ENCODE measurements around the gene IFFO2. TPM values are rescaled to one million over a fixed set of nuclear protein-coding genes. Genes with fewer than 3 reads are reported as not detected.

IFFO2 gene
- total RNA-seq, 1 experiment from 2014 or later: 18.7 TPM

- BruUV-seq (replicated peaks): no TSS peak
- intact Hi-C loops (cut with micrococcal nuclease; ENCODE audit: unreplicated experiment): no loop called here
- Mint-ChIP-seq H3K9me3 (ENCODE audit: unreplicated experiment) (no peaks in the 10 kb centered on the region), H3K27me3 (ENCODE audit: insufficient read depth, unreplicated experiment) (no peaks in the 10 kb centered on the region), H3K27ac (ENCODE audit: unreplicated experiment) (no peak overlapping the region), H3K36me3 (ENCODE audit: insufficient read depth, unreplicated experiment) (no peaks in the 10 kb centered on the region), H3K4me1 (ENCODE audit: low read depth, unreplicated experiment) (no peaks in the 10 kb centered on the region), H3K4me3 (ENCODE audit: unreplicated experiment) (no peak overlapping the region)
- Histone ChIP-seq H3K9me3 (no peaks in the 10 kb centered on the region), H3K4me3 (ENCODE audit: low read depth, low read length) (no peak overlapping the region), H3K36me3 (ENCODE audit: control insufficient read depth, insufficient read depth, low read length) (no peaks in the 10 kb centered on the region), H3K4me1 (no peaks in the 10 kb centered on the region), H3K27me3 (replicated peaks; ENCODE audit: control insufficient read depth, insufficient read depth, low read length) (no peaks in the 10 kb centered on the region)
- TF ChIP-seq CTCF (IDR thresholded peaks at IDR 0.05; ENCODE audit: insufficient read depth in 1 of 2, low read depth in 1 of 2, low read length in 1 of 2, severe bottlenecking in 1 of 2, unreplicated experiment in 1 of 2): no peak
- POLR2A ChIA-PET: interaction anchor here (0.8 kb wide), 1 partner anchor 20 kb away, joined by 5 read pairs; no protein-coding TSS in a partner anchor
- CTCF ChIA-PET: interaction anchor here (1.3 kb wide), 1 partner anchor 16 kb away, joined by 3 read pairs; no protein-coding TSS in a partner anchor
- DNase-seq: no peak
These were observed 27.5 kb downstream of the IFFO2 start for GRCh38 chr1:18928985-18929384.

GRCh38 chr1:18928406-18928805 is 28.1 kb downstream of the IFFO2 start:
- DNase-seq: no peak
- intact Hi-C loops (cut with micrococcal nuclease; ENCODE audit: unreplicated experiment): no loop called here
- Histone ChIP-seq H3K9me3 (no peaks in the 10 kb centered on the region), H3K27me3 (replicated peaks; ENCODE audit: control insufficient read depth, insufficient read depth, low read length) (no peaks in the 10 kb centered on the region), H3K36me3 (ENCODE audit: control insufficient read depth, insufficient read depth, low read length) (no peaks in the 10 kb centered on the region), H3K4me3 (ENCODE audit: low read depth, low read length) (no peak overlapping the region), H3K4me1 (no peaks in the 10 kb centered on the region)
- H3K27me3 Mint-ChIP-seq (ENCODE audit: insufficient read depth, unreplicated experiment): no peaks in the 10 kb centered on the region
- no TSS peak for BruUV-seq (replicated peaks)
- H3K4me3 Mint-ChIP-seq (ENCODE audit: unreplicated experiment): no peak overlapping the region
- TF ChIP-seq CTCF (IDR thresholded peaks at IDR 0.05; ENCODE audit: insufficient read depth in 1 of 2, low read depth in 1 of 2, low read length in 1 of 2, severe bottlenecking in 1 of 2, unreplicated experiment in 1 of 2): no peak
- H3K4me1 Mint-ChIP-seq (ENCODE audit: low read depth, unreplicated experiment): no peaks in the 10 kb centered on the region
- no peaks in the 10 kb centered on the region for H3K36me3 Mint-ChIP-seq (ENCODE audit: insufficient read depth, unreplicated experiment)
- H3K9me3 Mint-ChIP-seq (ENCODE audit: unreplicated experiment): no peaks in the 10 kb centered on the region
- CTCF ChIA-PET: no interaction called here
- POLR2A ChIA-PET: interaction anchor here (0.8 kb wide), 1 partner anchor 21 kb away, joined by 5 read pairs; no protein-coding TSS in a partner anchor
- H3K27ac Mint-ChIP-seq (ENCODE audit: unreplicated experiment): no peak overlapping the region

GRCh38 chr1:18927654-18928272 is 28.7 kb downstream of the IFFO2 start:
- no TSS peak for BruUV-seq (replicated peaks)
- CTCF ChIA-PET: interaction anchor here (0.6 kb wide), 1 partner anchor 130 kb away, joined by 3 read pairs; no protein-coding TSS in a partner anchor
- H3K4me3 ChIP-seq (ENCODE audit: low read depth, low read length): no peak overlapping the region

More at GRCh38 chr1:18927654-18928272, 28.7 kb downstream of the IFFO2 start:
- H3K36me3 Mint-ChIP-seq (ENCODE audit: insufficient read depth, unreplicated experiment): no peaks in the 10 kb centered on the region
- POLR2A ChIA-PET: no interaction called here
- no peak overlapping the region for H3K27ac Mint-ChIP-seq (ENCODE audit: unreplicated experiment)
- H3K36me3 ChIP-seq (ENCODE audit: control insufficient read depth, insufficient read depth, low read length): no peaks in the 10 kb centered on the region
- no peaks in the 10 kb centered on the region for H3K4me1 Mint-ChIP-seq (ENCODE audit: low read depth, unreplicated experiment)
- no peak for TF ChIP-seq CTCF (IDR thresholded peaks at IDR 0.05; ENCODE audit: insufficient read depth in 1 of 2, low read depth in 1 of 2, low read length in 1 of 2, severe bottlenecking in 1 of 2, unreplicated experiment in 1 of 2)
- no peaks in the 10 kb centered on the region for H3K27me3 ChIP-seq (replicated peaks; ENCODE audit: control insufficient read depth, insufficient read depth, low read length)
- peaks cover 5% of the 10 kb centered on the region for H3K4me1 ChIP-seq
- no peaks in the 10 kb centered on the region for H3K27me3 Mint-ChIP-seq (ENCODE audit: insufficient read depth, unreplicated experiment)
- no peak overlapping the region for H3K4me3 Mint-ChIP-seq (ENCODE audit: unreplicated experiment)
- no peaks in the 10 kb centered on the region for H3K9me3 Mint-ChIP-seq (ENCODE audit: unreplicated experiment)
- intact Hi-C loops (cut with micrococcal nuclease; ENCODE audit: unreplicated experiment): no loop called here
- H3K9me3 ChIP-seq: no peaks in the 10 kb centered on the region
- DNase-seq: no peak
